Measurements from ENCODE around the gene VWA7.

The VWA7 gene

DNA sequence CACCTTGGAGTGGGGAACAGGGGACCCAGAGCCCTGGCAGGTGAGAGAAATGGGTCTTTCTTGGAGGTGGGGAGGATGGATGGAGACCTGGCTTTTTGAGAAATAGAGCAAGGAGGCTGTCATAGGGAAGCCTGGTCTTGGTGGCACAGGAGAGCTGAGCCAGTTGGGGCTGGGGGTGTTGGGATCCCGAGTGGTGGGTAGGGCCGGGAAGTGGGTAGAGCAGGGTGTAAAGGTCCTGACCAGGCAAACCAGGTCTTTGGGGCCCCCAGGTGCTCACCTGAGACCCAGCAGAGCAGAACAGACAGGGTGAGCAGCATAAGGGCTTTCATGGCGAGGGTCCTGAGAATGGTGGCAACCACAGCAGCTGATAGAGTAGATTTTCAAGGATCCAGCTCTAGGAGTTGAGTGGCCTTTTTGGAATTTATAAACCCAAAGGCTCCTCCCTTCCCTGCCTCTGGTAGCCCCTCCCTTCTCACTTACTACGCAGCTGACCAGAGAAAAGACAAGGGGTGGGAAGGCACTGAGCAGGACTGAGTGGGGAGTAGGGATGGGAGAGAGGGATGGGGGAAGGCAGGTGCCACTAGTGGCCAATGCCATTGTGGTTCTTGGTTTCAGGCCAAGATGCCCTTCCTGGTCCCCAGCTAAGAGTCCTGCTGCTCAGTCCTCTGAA lies 55.6 kb downstream of the VWA7 start, which contains the start of gene LY6G6C:
Gene LY6G6C, minus strand, starts transcription at position 396 of the 670 bp plus-strand sequence. Its CDS starts 67 bp downstream, at position 329.
- no peak for DNase-seq (ENCODE audit: low read depth)
- TF ChIP-seq, protein P1, sequence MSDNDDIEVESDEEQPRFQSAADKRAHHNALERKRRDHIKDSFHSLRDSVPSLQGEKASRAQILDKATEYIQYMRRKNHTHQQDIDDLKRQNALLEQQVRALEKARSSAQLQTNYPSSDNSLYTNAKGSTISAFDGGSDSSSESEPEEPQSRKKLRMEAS (IDR thresholded peaks at IDR 0.05; ENCODE audit: low read depth, low read length): no peak
- TF ChIP-seq, protein P2, sequence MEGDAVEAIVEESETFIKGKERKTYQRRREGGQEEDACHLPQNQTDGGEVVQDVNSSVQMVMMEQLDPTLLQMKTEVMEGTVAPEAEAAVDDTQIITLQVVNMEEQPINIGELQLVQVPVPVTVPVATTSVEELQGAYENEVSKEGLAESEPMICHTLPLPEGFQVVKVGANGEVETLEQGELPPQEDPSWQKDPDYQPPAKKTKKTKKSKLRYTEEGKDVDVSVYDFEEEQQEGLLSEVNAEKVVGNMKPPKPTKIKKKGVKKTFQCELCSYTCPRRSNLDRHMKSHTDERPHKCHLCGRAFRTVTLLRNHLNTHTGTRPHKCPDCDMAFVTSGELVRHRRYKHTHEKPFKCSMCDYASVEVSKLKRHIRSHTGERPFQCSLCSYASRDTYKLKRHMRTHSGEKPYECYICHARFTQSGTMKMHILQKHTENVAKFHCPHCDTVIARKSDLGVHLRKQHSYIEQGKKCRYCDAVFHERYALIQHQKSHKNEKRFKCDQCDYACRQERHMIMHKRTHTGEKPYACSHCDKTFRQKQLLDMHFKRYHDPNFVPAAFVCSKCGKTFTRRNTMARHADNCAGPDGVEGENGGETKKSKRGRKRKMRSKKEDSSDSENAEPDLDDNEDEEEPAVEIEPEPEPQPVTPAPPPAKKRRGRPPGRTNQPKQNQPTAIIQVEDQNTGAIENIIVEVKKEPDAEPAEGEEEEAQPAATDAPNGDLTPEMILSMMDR (IDR thresholded peaks at IDR 0.05; ENCODE audit: low read depth, low read length): no peak
- TF ChIP-seq POLR2A (IDR thresholded peaks at IDR 0.05; ENCODE audit: extremely low read depth, insufficient read length): no peak
- TF ChIP-seq MYC (IDR thresholded peaks at IDR 0.05; ENCODE audit: low read depth, low read length): no peak

DNA sequence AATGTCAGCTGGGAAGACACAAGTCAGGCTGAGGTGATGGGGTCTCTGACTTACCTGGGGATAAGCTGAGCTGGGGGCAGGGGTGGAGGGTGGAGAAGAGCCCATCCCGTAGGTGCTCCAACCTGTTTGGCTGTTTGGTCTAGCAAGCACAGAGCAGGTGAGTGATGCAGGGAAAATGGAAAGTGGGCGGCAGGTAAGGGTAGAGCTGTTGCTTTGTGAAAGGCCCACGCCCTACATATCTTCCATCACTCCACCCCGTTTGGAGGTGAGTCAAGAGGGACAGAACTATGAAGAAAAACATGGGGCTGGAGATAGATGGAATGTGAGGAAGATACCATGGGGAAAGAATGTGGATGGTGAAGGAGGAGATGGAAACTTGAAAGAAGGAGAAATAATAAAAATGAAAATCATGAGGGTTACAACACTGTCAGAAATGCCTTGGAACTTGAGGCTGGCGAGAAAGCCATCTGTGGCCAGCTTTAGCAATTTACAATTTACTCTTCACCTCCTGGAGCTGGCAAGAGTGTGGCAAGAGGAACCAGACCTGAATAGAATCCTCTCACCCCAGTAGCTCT lies 56.8 kb downstream of the VWA7 start:
- no peak for TF ChIP-seq POLR2A (IDR thresholded peaks at IDR 0.05; ENCODE audit: extremely low read depth, insufficient read length)
- TF ChIP-seq, protein P2 (IDR thresholded peaks at IDR 0.05; ENCODE audit: low read depth, low read length): no peak
- TF ChIP-seq MYC (IDR thresholded peaks at IDR 0.05; ENCODE audit: low read depth, low read length): no peak
- TF ChIP-seq, protein P1 (IDR thresholded peaks at IDR 0.05; ENCODE audit: low read depth, low read length): no peak
- DNase-seq (ENCODE audit: low read depth): no peak
- H3K4me3 ChIP-seq (ENCODE audit: low read depth, low read length): no peak overlapping the region

More for the DNA sequence above, 55.6 kb downstream of the VWA7 start, which contains the start of gene LY6G6C:
- H3K4me3 ChIP-seq (ENCODE audit: low read depth, low read length): no peak within 1 kb of the TSS

DNA sequence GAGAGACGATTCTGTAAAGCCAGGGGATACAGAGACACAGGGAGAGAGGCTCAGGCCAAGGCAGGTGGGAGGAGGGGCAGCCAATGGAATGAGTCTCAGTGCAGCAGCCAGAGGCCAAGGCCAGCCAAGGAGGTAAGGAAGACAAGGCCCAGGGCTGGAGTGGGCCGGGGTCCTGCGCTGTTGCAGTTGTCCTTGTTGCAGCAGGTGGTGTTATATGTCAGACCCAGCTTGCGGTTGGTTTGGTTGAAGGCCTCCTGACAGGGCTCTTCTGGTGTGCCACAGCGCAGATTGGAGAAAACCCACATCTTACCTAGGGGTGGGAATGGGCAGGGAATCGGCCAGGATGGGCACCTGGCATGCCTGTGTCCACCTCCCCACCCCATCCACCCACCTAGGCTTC lies 58.1 kb downstream of the VWA7 start:
- H3K4me3 ChIP-seq (ENCODE audit: low read depth, low read length): no peak overlapping the region
- no peak for TF ChIP-seq MYC (IDR thresholded peaks at IDR 0.05; ENCODE audit: low read depth, low read length)
- no peak for TF ChIP-seq POLR2A (IDR thresholded peaks at IDR 0.05; ENCODE audit: extremely low read depth, insufficient read length)
- TF ChIP-seq, protein P1 (IDR thresholded peaks at IDR 0.05; ENCODE audit: low read depth, low read length): no peak
- TF ChIP-seq, protein P2 (IDR thresholded peaks at IDR 0.05; ENCODE audit: low read depth, low read length): no peak
- no peak for DNase-seq (ENCODE audit: low read depth)

DNA sequence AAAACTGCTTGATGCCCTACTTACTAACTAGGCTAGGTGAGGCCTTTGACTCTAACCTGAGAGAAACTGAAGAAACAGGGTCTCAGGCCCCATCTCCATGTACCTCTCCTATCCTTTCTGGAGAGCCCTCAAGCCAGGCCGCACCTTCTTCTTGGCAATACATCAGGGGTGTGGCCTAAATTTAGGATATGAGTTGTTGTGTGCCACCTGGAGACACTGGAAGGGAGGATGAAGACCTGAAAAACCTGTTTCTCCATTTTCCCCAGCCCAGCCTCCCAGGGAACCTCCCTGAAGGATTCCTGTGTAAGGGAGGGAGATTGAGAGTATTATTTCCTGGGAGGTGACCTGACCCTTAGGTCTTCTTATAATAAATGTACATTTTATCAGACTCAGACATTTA lies 58.9 kb downstream of the VWA7 start:
- no peak overlapping the region for H3K4me3 ChIP-seq (ENCODE audit: low read depth, low read length)

DNA sequence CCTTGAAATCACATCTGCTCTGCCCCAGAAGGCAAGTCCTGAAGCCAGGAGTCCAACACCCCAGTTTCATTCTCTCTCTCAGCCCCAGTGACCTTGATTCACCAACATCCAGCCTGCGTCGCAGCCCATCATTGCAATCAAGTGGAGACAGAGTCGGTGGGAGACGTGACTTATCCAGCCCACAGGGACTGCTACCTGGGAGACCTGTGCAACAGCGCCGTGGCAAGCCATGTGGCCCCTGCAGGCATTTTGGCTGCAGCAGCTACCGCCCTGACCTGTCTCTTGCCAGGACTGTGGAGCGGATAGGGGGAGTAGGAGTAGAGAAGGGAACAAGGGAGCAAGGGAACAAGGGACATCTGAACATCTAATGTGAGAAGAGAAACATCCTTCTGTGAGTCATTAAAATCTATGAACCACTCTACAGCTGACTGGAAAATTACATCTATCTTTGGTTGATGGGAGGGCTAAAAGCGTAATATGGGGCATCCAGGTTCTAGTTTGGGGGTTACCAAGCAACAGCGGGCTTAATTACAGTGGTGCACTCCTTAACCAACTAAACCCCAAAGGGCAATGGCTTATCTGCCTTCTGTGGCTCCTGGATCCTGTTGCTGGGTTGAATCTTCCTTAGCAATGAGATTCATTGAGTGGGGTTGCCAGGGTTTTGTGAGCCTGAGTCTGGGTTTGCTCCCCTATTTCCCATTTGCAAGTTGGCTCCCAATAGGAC lies 59.5 kb downstream of the VWA7 start:
- TF ChIP-seq, protein P1 (IDR thresholded peaks at IDR 0.05; ENCODE audit: low read depth, low read length): no peak
- no peak for TF ChIP-seq MYC (IDR thresholded peaks at IDR 0.05; ENCODE audit: low read depth, low read length)
- TF ChIP-seq POLR2A (IDR thresholded peaks at IDR 0.05; ENCODE audit: extremely low read depth, insufficient read length): no peak
- TF ChIP-seq, protein P2 (IDR thresholded peaks at IDR 0.05; ENCODE audit: low read depth, low read length): no peak
- DNase-seq (ENCODE audit: low read depth): no peak
- no peak overlapping the region for H3K4me3 ChIP-seq (ENCODE audit: low read depth, low read length)

More for the DNA sequence above, 58.9 kb downstream of the VWA7 start:
- DNase-seq (ENCODE audit: low read depth): no peak
- TF ChIP-seq POLR2A (IDR thresholded peaks at IDR 0.05; ENCODE audit: extremely low read depth, insufficient read length) (no peak), MYC (IDR thresholded peaks at IDR 0.05; ENCODE audit: low read depth, low read length) (no peak)
- TF ChIP-seq, protein P2 (IDR thresholded peaks at IDR 0.05; ENCODE audit: low read depth, low read length): no peak
- TF ChIP-seq, protein P1 (IDR thresholded peaks at IDR 0.05; ENCODE audit: low read depth, low read length): no peak
